ENCODE results near the gene MARK1. TPM values are rescaled to one million over a fixed set of nuclear protein-coding genes. Genes with fewer than 3 reads are reported as not detected.

The MARK1 gene
- polyA plus RNA-seq, 1 of the 3 experiments (the other 2 are of a cell fraction), result 3.1 TPM

DNA sequence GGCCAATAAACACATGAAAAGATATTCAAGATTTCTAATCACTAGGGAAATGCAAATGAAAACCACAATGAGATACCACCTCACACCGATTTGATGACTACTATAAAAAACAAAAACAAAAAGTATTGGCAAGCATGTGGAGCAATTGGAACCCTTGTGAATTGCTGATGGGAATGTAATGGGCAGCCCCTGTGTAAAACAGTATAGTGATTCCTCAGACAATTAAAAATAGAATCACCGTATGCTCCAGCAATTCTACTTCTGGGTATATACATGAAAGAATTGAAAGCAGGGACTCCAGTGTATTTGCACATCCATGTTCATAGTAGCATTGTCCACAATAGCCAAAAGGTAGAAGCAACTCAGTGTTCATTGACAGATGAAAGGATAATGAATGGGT is 149.3 kb downstream of the MARK1 start:
- 83% methylated on average over 2 of the region's 2 CpGs for WGBS (ENCODE audit: low lambda C conversion rate)
- H2AFZ ChIP-seq (ENCODE audit: low read depth), result no peak overlapping the region
- H3K4me3 ChIP-seq (ENCODE audit: low read depth in 2 of 2, low read length in 1 of 2), result no peak overlapping the region
- H3F3A ChIP-seq (replicated peaks; ENCODE audit: insufficient read depth), result no peaks in the 10 kb centered on the region
- H3K27me3 ChIP-seq (ENCODE audit: insufficient read depth), result no peaks in the 10 kb centered on the region
- ChIA-PET POLR2A (no interaction called here), CTCF (interaction anchor here (1.5 kb wide), 1 partner anchor 12 kb away, joined by 4 read pairs; no protein-coding TSS in a partner anchor)
- no peaks in the 10 kb centered on the region for H3K9me2 ChIP-seq
- no peaks in the 10 kb centered on the region for H4K20me1 ChIP-seq (ENCODE audit: insufficient read depth)
- no peaks in the 10 kb centered on the region for H3K79me2 ChIP-seq (ENCODE audit: insufficient read depth)
- H3K27ac ChIP-seq (ENCODE audit: low read depth in 2 of 2, low read length in 1 of 2), result no peak overlapping the region
- no peaks in the 10 kb centered on the region for H3K4me1 ChIP-seq (ENCODE audit: control insufficient read depth in 1 of 2, insufficient read depth in 2 of 2, low read depth in 1 of 2, low read length in 1 of 2)
- no peak overlapping the region for H3K4me2 ChIP-seq
- H3K36me3 ChIP-seq (replicated peaks in 1 of 2; ENCODE audit: control insufficient read depth in 1 of 2, insufficient read depth in 2 of 2, low read length in 1 of 2), result no peaks in the 10 kb centered on the region
- TF ChIP-seq, protein P1, sequence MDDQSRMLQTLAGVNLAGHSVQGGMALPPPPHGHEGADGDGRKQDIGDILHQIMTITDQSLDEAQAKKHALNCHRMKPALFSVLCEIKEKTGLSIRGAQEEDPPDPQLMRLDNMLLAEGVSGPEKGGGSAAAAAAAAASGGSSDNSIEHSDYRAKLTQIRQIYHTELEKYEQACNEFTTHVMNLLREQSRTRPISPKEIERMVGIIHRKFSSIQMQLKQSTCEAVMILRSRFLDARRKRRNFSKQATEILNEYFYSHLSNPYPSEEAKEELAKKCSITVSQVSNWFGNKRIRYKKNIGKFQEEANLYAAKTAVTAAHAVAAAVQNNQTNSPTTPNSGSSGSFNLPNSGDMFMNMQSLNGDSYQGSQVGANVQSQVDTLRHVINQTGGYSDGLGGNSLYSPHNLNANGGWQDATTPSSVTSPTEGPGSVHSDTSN (IDR thresholded peaks at IDR 0.05), result no peak
- no peak for TF ChIP-seq FOSL2 (IDR thresholded peaks at IDR 0.05; ENCODE audit: borderline replicate concordance, low read depth)
- no peak for TF ChIP-seq GATA2 (CRISPR knock-in tag; IDR thresholded peaks at IDR 0.05)
- no peak for TF ChIP-seq JUND (IDR thresholded peaks at IDR 0.05)
- TF ChIP-seq MEF2A (IDR thresholded peaks at IDR 0.05; ENCODE audit: borderline replicate concordance, low read depth), result no peak
- TF ChIP-seq, protein P2, sequence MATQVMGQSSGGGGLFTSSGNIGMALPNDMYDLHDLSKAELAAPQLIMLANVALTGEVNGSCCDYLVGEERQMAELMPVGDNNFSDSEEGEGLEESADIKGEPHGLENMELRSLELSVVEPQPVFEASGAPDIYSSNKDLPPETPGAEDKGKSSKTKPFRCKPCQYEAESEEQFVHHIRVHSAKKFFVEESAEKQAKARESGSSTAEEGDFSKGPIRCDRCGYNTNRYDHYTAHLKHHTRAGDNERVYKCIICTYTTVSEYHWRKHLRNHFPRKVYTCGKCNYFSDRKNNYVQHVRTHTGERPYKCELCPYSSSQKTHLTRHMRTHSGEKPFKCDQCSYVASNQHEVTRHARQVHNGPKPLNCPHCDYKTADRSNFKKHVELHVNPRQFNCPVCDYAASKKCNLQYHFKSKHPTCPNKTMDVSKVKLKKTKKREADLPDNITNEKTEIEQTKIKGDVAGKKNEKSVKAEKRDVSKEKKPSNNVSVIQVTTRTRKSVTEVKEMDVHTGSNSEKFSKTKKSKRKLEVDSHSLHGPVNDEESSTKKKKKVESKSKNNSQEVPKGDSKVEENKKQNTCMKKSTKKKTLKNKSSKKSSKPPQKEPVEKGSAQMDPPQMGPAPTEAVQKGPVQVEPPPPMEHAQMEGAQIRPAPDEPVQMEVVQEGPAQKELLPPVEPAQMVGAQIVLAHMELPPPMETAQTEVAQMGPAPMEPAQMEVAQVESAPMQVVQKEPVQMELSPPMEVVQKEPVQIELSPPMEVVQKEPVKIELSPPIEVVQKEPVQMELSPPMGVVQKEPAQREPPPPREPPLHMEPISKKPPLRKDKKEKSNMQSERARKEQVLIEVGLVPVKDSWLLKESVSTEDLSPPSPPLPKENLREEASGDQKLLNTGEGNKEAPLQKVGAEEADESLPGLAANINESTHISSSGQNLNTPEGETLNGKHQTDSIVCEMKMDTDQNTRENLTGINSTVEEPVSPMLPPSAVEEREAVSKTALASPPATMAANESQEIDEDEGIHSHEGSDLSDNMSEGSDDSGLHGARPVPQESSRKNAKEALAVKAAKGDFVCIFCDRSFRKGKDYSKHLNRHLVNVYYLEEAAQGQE (IDR thresholded peaks at IDR 0.05; ENCODE audit: low read depth, low read length), result no peak
- TF ChIP-seq TEAD4 (IDR thresholded peaks at IDR 0.05; ENCODE audit: borderline replicate concordance, insufficient read depth), result no peak
- no peak for TF ChIP-seq CHD2 (IDR thresholded peaks at IDR 0.05; ENCODE audit: low read length, partially characterized antibody)
- TF ChIP-seq NFIC (IDR thresholded peaks at IDR 0.05; ENCODE audit: borderline replicate concordance), result no peak
- no peak for TF ChIP-seq EZH2phosphoT487 (IDR thresholded peaks at IDR 0.05; ENCODE audit: borderline replicate concordance, low read depth)
- no peak for TF ChIP-seq ELF1 (IDR thresholded peaks at IDR 0.05)
- TF ChIP-seq, protein P3, sequence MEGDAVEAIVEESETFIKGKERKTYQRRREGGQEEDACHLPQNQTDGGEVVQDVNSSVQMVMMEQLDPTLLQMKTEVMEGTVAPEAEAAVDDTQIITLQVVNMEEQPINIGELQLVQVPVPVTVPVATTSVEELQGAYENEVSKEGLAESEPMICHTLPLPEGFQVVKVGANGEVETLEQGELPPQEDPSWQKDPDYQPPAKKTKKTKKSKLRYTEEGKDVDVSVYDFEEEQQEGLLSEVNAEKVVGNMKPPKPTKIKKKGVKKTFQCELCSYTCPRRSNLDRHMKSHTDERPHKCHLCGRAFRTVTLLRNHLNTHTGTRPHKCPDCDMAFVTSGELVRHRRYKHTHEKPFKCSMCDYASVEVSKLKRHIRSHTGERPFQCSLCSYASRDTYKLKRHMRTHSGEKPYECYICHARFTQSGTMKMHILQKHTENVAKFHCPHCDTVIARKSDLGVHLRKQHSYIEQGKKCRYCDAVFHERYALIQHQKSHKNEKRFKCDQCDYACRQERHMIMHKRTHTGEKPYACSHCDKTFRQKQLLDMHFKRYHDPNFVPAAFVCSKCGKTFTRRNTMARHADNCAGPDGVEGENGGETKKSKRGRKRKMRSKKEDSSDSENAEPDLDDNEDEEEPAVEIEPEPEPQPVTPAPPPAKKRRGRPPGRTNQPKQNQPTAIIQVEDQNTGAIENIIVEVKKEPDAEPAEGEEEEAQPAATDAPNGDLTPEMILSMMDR (IDR thresholded peaks at IDR 0.05), result no peak
- no peak for TF ChIP-seq SIN3A (IDR thresholded peaks at IDR 0.05; ENCODE audit: borderline replicate concordance, low read depth, low read length)
- TF ChIP-seq, protein P4, sequence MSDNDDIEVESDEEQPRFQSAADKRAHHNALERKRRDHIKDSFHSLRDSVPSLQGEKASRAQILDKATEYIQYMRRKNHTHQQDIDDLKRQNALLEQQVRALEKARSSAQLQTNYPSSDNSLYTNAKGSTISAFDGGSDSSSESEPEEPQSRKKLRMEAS (IDR thresholded peaks at IDR 0.05; ENCODE audit: low read depth), result no peak
- no peak for TF ChIP-seq GABPA (IDR thresholded peaks at IDR 0.05; ENCODE audit: low read depth)
- TF ChIP-seq TAF1 (IDR thresholded peaks at IDR 0.05; ENCODE audit: borderline replicate concordance, low read depth, low read length), result no peak
- no peak for TF ChIP-seq FOXM1 (IDR thresholded peaks at IDR 0.05; ENCODE audit: low read depth)
- DNase-seq, result no peak
- H3K9me3 ChIP-seq, result no peaks in the 10 kb centered on the region
- no peak overlapping the region for H3K9ac ChIP-seq

All from SK-N-SH (cell line).